Body of pancreas (tissue), 4 donors: Measurements from ENCODE around the gene SLC38A2. TPM values are rescaled to one million over a fixed set of nuclear protein-coding genes. Genes with fewer than 3 reads are reported as not detected.

ENCODE experiments used
- ATAC-seq: fragments of 150-250 bp; one replicate; pipeline ENCODE4 v1.9.1; 2016
- DNase-seq, 4 donors: peaks; one replicate each; pipeline ENCODE4 v3.0.0-alpha.2; 2019
- H3K27ac ChIP-seq, 4 donors: fragments of 200-600 bp; sonication (generic); 1 replicate in 3 of 4; 2 replicates in 1 of 4; pipeline versions ENCODE4 v1.5.1 to v1.6.1; 2016 to 2019; ENCODE audit warnings: mild to moderate bottlenecking in 1 of 4, mixed read lengths in 1 of 4, moderate library complexity in 1 of 4
- H3K27me3 ChIP-seq, 2 donors: fragments of 200-600 bp; sonication (generic); one replicate each; pipeline ENCODE4 v1.6.0; 2016; ENCODE audit warnings: mild to moderate bottlenecking in 1 of 2
- H3K36me3 ChIP-seq, 2 donors: fragments of 200-600 bp; sonication (generic); replicated peaks in 1 of 2; 2 replicates each; pipeline ENCODE4 v1.5.1; 2016; ENCODE audit warnings: low read depth in 2 of 2; ENCODE audit not compliant: insufficient read depth in 1 of 2
- H3K4me1 ChIP-seq: fragments of 200-600 bp; sonication (generic); one replicate; pipeline ENCODE4 v1.6.0; 2016
- H3K4me3 ChIP-seq, 2 donors: fragments of 200-600 bp; sonication (generic); 1 replicate in 1 of 2; 2 replicates in 1 of 2; pipeline ENCODE4 v1.5.1; 2016 to 2019
- H3K9me3 ChIP-seq, 3 donors: fragments of 200-600 bp; sonication (generic); 1 replicate in 2 of 3; 2 replicates in 1 of 3; pipeline ENCODE4 v1.5.1; 2016
- CTCF ChIP-seq, 7 experiments: fragments of 450-650 bp in 4 of 7; fragments of 200-600 bp in 3 of 7; sonication (generic) in 3 of 7; IDR thresholded peaks; one replicate each; pipeline ENCODE4 v1.5.1; 2016 to 2019; ENCODE audit warnings: antibody characterized with exemption in 7 of 7
- POLR2A ChIP-seq, 3 donors: fragments of 450-650 bp; IDR thresholded peaks; one replicate each; pipeline ENCODE4 v1.6.1; 2016; ENCODE audit warnings: antibody characterized with exemption in 3 of 3, mild to moderate bottlenecking in 2 of 3
- WGBS, 2 donors: methylation state at CpG; one replicate each; pipeline ENCODE4 v1.1.5; 2017; 5-methylcytosine and 5-hydroxymethylcytosine counted together
- intact Hi-C: fragments of 100-400 bp; cut with DNase I; formaldehyde crosslinking; loops from one replicate; pipeline ENCODE4 v1.15.1; 2023
- total RNA-seq, 2 donors: library from RNA; depleted of rRNA; stranded (reverse); fragments of >200 nt; gene quantifications; one replicate each; pipeline ENCODE4 v1.1.0, GENCODE V29; 2016

The SLC38A2 gene
- total RNA-seq, 2 donors from 2014 or later, result 184 to 203 TPM

- WGBS, 2 donors, result 77 to 78% methylated on average over 2 of the region's 2 CpGs
- no peak overlapping the region for H3K27ac ChIP-seq
- TF ChIP-seq POLR2A (IDR thresholded peaks at IDR 0.05) (no peak), CTCF (IDR thresholded peaks at IDR 0.05) (no peak)
- peak in 1 of 4 donors; percentile 20 for DNase-seq
- H3K9me3 ChIP-seq, result no peaks in the 10 kb centered on the region
- peak; percentile 22 for ATAC-seq
- intact Hi-C loops, result no loop called here
- no peaks in the 10 kb centered on the region for H3K36me3 ChIP-seq
- no peak overlapping the region for H3K4me3 ChIP-seq
- peaks cover 25% of the 10 kb centered on the region for H3K4me1 ChIP-seq
- H3K27me3 ChIP-seq, result no peaks in the 10 kb centered on the region
These were observed 16.6 kb upstream of the SLC38A2 start for GRCh38 chr12:46389031-46389616.

- Histone ChIP-seq H3K4me3 (no peak overlapping the region), H3K27ac (no peak overlapping the region), H3K27me3 (no peaks in the 10 kb centered on the region), H3K4me1 (peaks cover 25% of the 10 kb centered on the region), H3K9me3 (no peaks in the 10 kb centered on the region), H3K36me3 (no peaks in the 10 kb centered on the region)
- WGBS, 2 donors, result 63 to 80% methylated on average over 3 of the region's 3 CpGs
- intact Hi-C loops, result no loop called here
- DNase-seq (no peak), ATAC-seq (no peak)
- no peak for TF ChIP-seq CTCF (IDR thresholded peaks at IDR 0.05)
These were observed 16.0 kb upstream of the SLC38A2 start for GRCh38 chr12:46388427-46389021.

- no peaks in the 10 kb centered on the region for H3K9me3 ChIP-seq
- H3K36me3 ChIP-seq, result no peaks in the 10 kb centered on the region
- DNase-seq (no peak), ATAC-seq (no peak)
- WGBS, 2 donors, result 94 to 96% methylated on average over 6 of the region's 6 CpGs
- intact Hi-C loops, result no loop called here
- H3K4me1 ChIP-seq, result peaks cover 25% of the 10 kb centered on the region
- no peaks in the 10 kb centered on the region for H3K27me3 ChIP-seq
- TF ChIP-seq POLR2A (IDR thresholded peaks at IDR 0.05) (no peak), CTCF (IDR thresholded peaks at IDR 0.05) (no peak)
- no peak overlapping the region for H3K4me3 ChIP-seq
- no peak overlapping the region for H3K27ac ChIP-seq
These were observed 15.1 kb upstream of the SLC38A2 start for GRCh38 chr12:46387670-46388069.

GRCh38 chr12:46386877-46387629, 14.5 kb upstream of the SLC38A2 start:
- ATAC-seq, result no peak
- peaks cover 31% of the 10 kb centered on the region for H3K4me1 ChIP-seq
- WGBS, 2 donors, result 62 to 68% methylated on average over 7 of the region's 7 CpGs

GRCh38 chr12:46386360-46386867, 13.8 kb upstream of the SLC38A2 start:
- no peak for ATAC-seq
- H3K36me3 ChIP-seq, result no peaks in the 10 kb centered on the region
- 34 to 40% methylated on average over 3 of the region's 3 CpGs for WGBS, 2 donors
- no peak for DNase-seq
- no peaks in the 10 kb centered on the region for H3K27me3 ChIP-seq
- peak overlapping the region in 3 of 4 donors; percentile 11 to 62 (median 14) for H3K27ac ChIP-seq
- H3K9me3 ChIP-seq, result no peaks in the 10 kb centered on the region
- intact Hi-C loops, result no loop called here
- peaks cover 38% of the 10 kb centered on the region for H3K4me1 ChIP-seq
- TF ChIP-seq POLR2A (IDR thresholded peaks at IDR 0.05), result no peak
- TF ChIP-seq CTCF (IDR thresholded peaks at IDR 0.05), result no peak
- no peak overlapping the region for H3K4me3 ChIP-seq

More at GRCh38 chr12:46386877-46387629, 14.5 kb upstream of the SLC38A2 start:
- DNase-seq, result peak in 1 of 4 donors; percentile 34
- intact Hi-C loops, result no loop called here
- H3K9me3 ChIP-seq, result no peaks in the 10 kb centered on the region
- no peaks in the 10 kb centered on the region for H3K27me3 ChIP-seq
- no peaks in the 10 kb centered on the region for H3K36me3 ChIP-seq
- no peak for TF ChIP-seq POLR2A (IDR thresholded peaks at IDR 0.05)
- H3K27ac ChIP-seq, result peak overlapping the region in 2 of 4 donors; percentile 11 to 62
- H3K4me3 ChIP-seq, result no peak overlapping the region
